IPS-NIHi11 (cell line): ENCODE measurements around the gene CLDN6.

Source experiments
- DNase-seq: peaks from one replicate; pipeline ENCODE4 v3.0.0; 2012; ENCODE audit warnings: mixed read lengths, low spot score

Gene CLDN6

GRCh38 chr16:3027983-3028715 lies 10.2 kb upstream of the CLDN6 start:
- peak; percentile 87 for DNase-seq

GRCh38 chr16:3027489-3027795 lies 9.5 kb upstream of the CLDN6 start:
- DNase-seq: no peak

- no peak for DNase-seq
Measured at GRCh38 chr16:3026609-3027488, 8.9 kb upstream of the CLDN6 start.

GRCh38 chr16:3026003-3026378 lies 8.0 kb upstream of the CLDN6 start:
- no peak for DNase-seq

GRCh38 chr16:3025032-3026002 lies 7.3 kb upstream of the CLDN6 start:
- no peak for DNase-seq

GRCh38 chr16:3023669-3024478 lies 5.9 kb upstream of the CLDN6 start, which contains the start of the genes HCFC1R1 and THOC6:
HCFC1R1 (minus strand) TSS chr16:3023942; CDS start chr16:3023941, 1 bp downstream.
THOC6 (plus strand) TSS chr16:3024035; CDS start chr16:3024327, 292 bp downstream.
- DNase-seq: peak; percentile 62

- DNase-seq: no peak
Measured at GRCh38 chr16:3023415-3023668, 5.4 kb upstream of the CLDN6 start.

GRCh38 chr16:3022684-3023414 lies 4.9 kb upstream of the CLDN6 start:
- DNase-seq: no peak

GRCh38 chr16:3022208-3022683 lies 4.3 kb upstream of the CLDN6 start:
- DNase-seq: no peak

GRCh38 chr16:3021449-3022207 lies 3.6 kb upstream of the CLDN6 start:
- peak; percentile 65 for DNase-seq

GRCh38 chr16:3020604-3021448 lies 2.8 kb upstream of the CLDN6 start:
- DNase-seq: no peak

- DNase-seq: peak; percentile 72
Measured at GRCh38 chr16:3020247-3020603, 2.2 kb upstream of the CLDN6 start, which contains the start of gene TNFRSF12A. TNFRSF12A (plus strand) TSS chr16:3020368; CDS start chr16:3020398, 30 bp downstream.

GRCh38 chr16:3019594-3020246 lies 1.7 kb upstream of the CLDN6 start:
- no peak for DNase-seq

GRCh38 chr16:3017344-3017743 lies 639 bp downstream of the CLDN6 start:
- no peak for DNase-seq

GRCh38 chr16:3015865-3016521 lies 2.0 kb downstream of the CLDN6 start:
- DNase-seq: no peak

GRCh38 chr16:3014971-3015370 lies 3.0 kb downstream of the CLDN6 start:
- no peak for DNase-seq

- DNase-seq: no peak
Measured at GRCh38 chr16:3013998-3014690, 3.8 kb downstream of the CLDN6 start.
